Stimulated activated CD4-positive, alpha-beta T cell treated with anti-CD3 and anti-CD28 coated beads, Interleukin-2, amount 100 ng/mL, for 48 hours (primary cell): ENCODE data around the gene COX14.
"Not testable (repeated sequence)": the region's sequence is repeated elsewhere in the genome, so short reads cannot be mapped to it uniquely, and the experiment has no call there.

Source experiments
- DNase-seq, 2 donors: peaks; one replicate each; pipeline ENCODE4 v3.0.0-alpha.2; 2020

The COX14 gene

GRCh38 chr12:50111693-50112455, at the start of gene COX14:
TSS of gene COX14 (plus strand) at chr12:50112236. CDS start at chr12:50120044, 7,808 bp downstream.
- peak; percentile 98 to 99 for DNase-seq

GRCh38 chr12:50062728-50063460, 49.1 kb upstream of the COX14 start:
- no peak for DNase-seq

GRCh38 chr12:50065726-50066310, 46.2 kb upstream of the COX14 start:
- no peak for DNase-seq

- DNase-seq, result no peak
Observed at GRCh38 chr12:50066402-50066801, 45.6 kb upstream of the COX14 start.

GRCh38 chr12:50069069-50069468, 43.0 kb upstream of the COX14 start:
- DNase-seq, result no peak

GRCh38 chr12:50069539-50069938, 42.5 kb upstream of the COX14 start:
- no peak for DNase-seq

GRCh38 chr12:50070314-50071060, 41.5 kb upstream of the COX14 start:
- DNase-seq, result peak; percentile 68

- no peak for DNase-seq
Observed at GRCh38 chr12:50072198-50072907, 39.7 kb upstream of the COX14 start.

- DNase-seq, result no peak
Observed at GRCh38 chr12:50073206-50073605, 38.8 kb upstream of the COX14 start.

GRCh38 chr12:50073712-50074111, 38.3 kb upstream of the COX14 start:
- no peak for DNase-seq

GRCh38 chr12:50074936-50075807, 36.9 kb upstream of the COX14 start:
- DNase-seq, result peak; percentile 80 to 81

GRCh38 chr12:50075808-50076170, 36.2 kb upstream of the COX14 start:
- no peak for DNase-seq

GRCh38 chr12:50077099-50077498, 34.9 kb upstream of the COX14 start:
- DNase-seq, result no peak

GRCh38 chr12:50078281-50078680, 33.8 kb upstream of the COX14 start:
- DNase-seq, result no peak

GRCh38 chr12:50079771-50080170, 32.3 kb upstream of the COX14 start:
- no peak for DNase-seq

- no peak for DNase-seq
Observed at GRCh38 chr12:50081096-50081808, 30.8 kb upstream of the COX14 start.

- no peak for DNase-seq
Observed at GRCh38 chr12:50082644-50083043, 29.4 kb upstream of the COX14 start.

- DNase-seq, result no peak
Observed at GRCh38 chr12:50083301-50083700, 28.7 kb upstream of the COX14 start.

- not testable (repeated sequence) for DNase-seq
Observed at GRCh38 chr12:50084409-50084774, 27.6 kb upstream of the COX14 start.

GRCh38 chr12:50084775-50085614, 27.0 kb upstream of the COX14 start, which contains the start of gene SMARCD1:
TSS of gene SMARCD1 (plus strand) at chr12:50085342. CDS start at chr12:50085370, 28 bp downstream.
- peak; percentile 75 to 79 for DNase-seq
